Smooth muscle cell (in vitro differentiated cells): ENCODE data around the gene MEIOB. TPM values are rescaled to one million over a fixed set of nuclear protein-coding genes. Genes with fewer than 3 reads are reported as not detected.

Experiments
- DNase-seq: peaks from one replicate; lab custom pipeline; 2025; ENCODE audit not compliant: unreplicated experiment; lab: John Stamatoyannopoulos, UW
- H2AFZ ChIP-seq: fragments of 200-600 bp; sonication (generic); 2 replicates; pipeline ENCODE4 v1.6.0; 2016; ENCODE audit warnings: antibody characterized with exemption, low read depth, mild to moderate bottlenecking
- H3F3A ChIP-seq: fragments of 200-600 bp; sonication (generic); 2 replicates; pipeline ENCODE4 v1.6.0; 2017; ENCODE audit warnings: antibody characterized with exemption, low read depth
- H3K27ac ChIP-seq: fragments of 200-600 bp; sonication (generic); 2 replicates; pipeline ENCODE4 v1.5.1; 2016; ENCODE audit warnings: low read depth, mild to moderate bottlenecking
- H3K27me3 ChIP-seq: fragments of 200-600 bp; sonication (generic); 2 replicates; pipeline ENCODE4 v1.6.1; 2016; ENCODE audit warnings: low read depth, mild to moderate bottlenecking
- H3K36me3 ChIP-seq: fragments of 200-600 bp; sonication (generic); 2 replicates; pipeline ENCODE4 v1.5.1; 2016; ENCODE audit warnings: low read depth
- H3K4me1 ChIP-seq: fragments of 200-600 bp; sonication (generic); 2 replicates; pipeline ENCODE4 v1.5.1; 2016; ENCODE audit warnings: low read depth
- H3K4me2 ChIP-seq: fragments of 200-600 bp; sonication (generic); 2 replicates; pipeline ENCODE4 v1.6.0; 2016; ENCODE audit warnings: mild to moderate bottlenecking
- H3K4me3 ChIP-seq: fragments of 200-600 bp; sonication (generic); 2 replicates; pipeline ENCODE4 v1.5.1; 2016; ENCODE audit warnings: mild to moderate bottlenecking
- H3K79me2 ChIP-seq: fragments of 200-600 bp; sonication (generic); 2 replicates; pipeline ENCODE4 v1.6.0; 2016; ENCODE audit warnings: low read depth, mild to moderate bottlenecking
- H3K9ac ChIP-seq: fragments of 200-600 bp; sonication (generic); 2 replicates; pipeline ENCODE4 v1.6.0; 2016; ENCODE audit warnings: low read depth
- H3K9me3 ChIP-seq: fragments of 200-600 bp; sonication (generic); replicated peaks from 2 replicates; pipeline ENCODE4 v1.5.1; 2016; ENCODE audit warnings: low read depth
- H4K20me1 ChIP-seq: fragments of 200-600 bp; sonication (generic); 2 replicates; pipeline ENCODE4 v1.6.0; 2016; ENCODE audit warnings: low read depth
- WGBS: methylation state at CpG from one replicate; pipeline ENCODE4 v1.1.7; 2016; ENCODE audit warnings: low lambda C conversion rate; 5-methylcytosine and 5-hydroxymethylcytosine counted together
- polyA plus RNA-seq: library from polyadenylated mRNA; unstranded; fragments of >200 nt; fragmentation: Nextera tagmentation; extraction: Ambion mirVana; gene quantifications from 2 replicates; pipeline ENCODE4 v1.2.1, GENCODE V29; 2016
- total RNA-seq: library from RNA; depleted of rRNA; stranded (reverse); fragments of >200 nt; gene quantifications from 2 replicates; pipeline ENCODE4 v1.2.3, GENCODE V29; 2014
- TF ChIP-seq, protein P1 (sequence below): fragments of 200-600 bp; sonication (generic); IDR thresholded peaks from 2 replicates; pipeline ENCODE4 v1.5.1; 2017; ENCODE audit warnings: borderline replicate concordance, mild to moderate bottlenecking, antibody characterized with exemption; ENCODE audit not compliant: insufficient read depth, poor library complexity, severe bottlenecking

MEIOB gene
- total and polyA plus RNA-seq, 2 experiments from 2014 or later = 0.18 to 1.7 TPM

DNA sequence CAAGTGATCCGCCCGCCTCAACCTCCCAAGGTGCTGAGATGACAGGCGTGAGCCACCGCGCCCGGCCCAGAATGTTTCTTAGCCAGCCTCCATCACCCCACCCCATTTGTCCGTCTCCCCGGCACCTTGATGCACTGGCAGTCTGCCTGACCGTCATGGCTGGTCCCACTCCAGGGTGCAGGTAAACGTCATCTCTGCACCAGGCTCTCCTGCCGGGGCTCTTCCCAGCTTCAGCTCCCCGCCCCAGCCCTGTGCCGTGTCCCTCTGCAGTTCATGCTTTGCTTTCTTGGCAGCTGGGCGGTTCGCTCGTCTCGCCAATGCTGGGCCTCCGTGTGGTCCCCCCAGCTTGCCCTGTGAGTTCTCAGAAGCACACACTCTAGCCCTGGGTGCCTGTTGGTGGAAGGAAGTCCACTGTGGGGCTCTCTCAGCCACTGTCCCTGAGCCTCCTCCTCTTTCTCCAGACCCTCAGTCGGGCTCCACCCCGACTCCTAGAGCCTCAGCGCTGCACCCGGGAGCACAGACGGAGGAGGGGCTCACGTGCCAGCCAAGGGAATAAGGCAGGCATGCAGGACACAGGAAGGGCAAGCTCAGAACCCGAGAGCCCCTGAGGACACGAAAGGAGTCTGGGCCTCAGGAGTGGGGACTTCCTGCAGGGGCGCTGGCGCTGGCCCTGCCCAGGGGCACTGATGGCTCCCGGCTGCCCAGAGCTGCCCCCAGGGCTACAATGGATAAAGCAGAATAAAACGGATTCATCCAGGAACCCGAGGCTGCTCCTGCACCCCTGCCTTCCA lies 34.3 kb upstream of the MEIOB start:
- no peak overlapping the region for H3K4me2 ChIP-seq
- DNase-seq = no peak
- TF ChIP-seq, protein P1, sequence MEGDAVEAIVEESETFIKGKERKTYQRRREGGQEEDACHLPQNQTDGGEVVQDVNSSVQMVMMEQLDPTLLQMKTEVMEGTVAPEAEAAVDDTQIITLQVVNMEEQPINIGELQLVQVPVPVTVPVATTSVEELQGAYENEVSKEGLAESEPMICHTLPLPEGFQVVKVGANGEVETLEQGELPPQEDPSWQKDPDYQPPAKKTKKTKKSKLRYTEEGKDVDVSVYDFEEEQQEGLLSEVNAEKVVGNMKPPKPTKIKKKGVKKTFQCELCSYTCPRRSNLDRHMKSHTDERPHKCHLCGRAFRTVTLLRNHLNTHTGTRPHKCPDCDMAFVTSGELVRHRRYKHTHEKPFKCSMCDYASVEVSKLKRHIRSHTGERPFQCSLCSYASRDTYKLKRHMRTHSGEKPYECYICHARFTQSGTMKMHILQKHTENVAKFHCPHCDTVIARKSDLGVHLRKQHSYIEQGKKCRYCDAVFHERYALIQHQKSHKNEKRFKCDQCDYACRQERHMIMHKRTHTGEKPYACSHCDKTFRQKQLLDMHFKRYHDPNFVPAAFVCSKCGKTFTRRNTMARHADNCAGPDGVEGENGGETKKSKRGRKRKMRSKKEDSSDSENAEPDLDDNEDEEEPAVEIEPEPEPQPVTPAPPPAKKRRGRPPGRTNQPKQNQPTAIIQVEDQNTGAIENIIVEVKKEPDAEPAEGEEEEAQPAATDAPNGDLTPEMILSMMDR = no peak
- no peaks in the 10 kb centered on the region for H3K27me3 ChIP-seq
- no peaks in the 10 kb centered on the region for H4K20me1 ChIP-seq
- no peaks in the 10 kb centered on the region for H3K36me3 ChIP-seq
- H2AFZ ChIP-seq = no peak overlapping the region
- H3K9me3 ChIP-seq = no peaks in the 10 kb centered on the region
- H3K9ac ChIP-seq = no peak overlapping the region
- H3K4me1 ChIP-seq = peaks cover 4% of the 10 kb centered on the region
- H3F3A ChIP-seq = no peaks in the 10 kb centered on the region
- no peaks in the 10 kb centered on the region for H3K79me2 ChIP-seq
- H3K27ac ChIP-seq = no peak overlapping the region
- WGBS = 85% methylated on average over 30 of the region's 31 CpGs
- H3K4me3 ChIP-seq = no peak overlapping the region

DNA sequence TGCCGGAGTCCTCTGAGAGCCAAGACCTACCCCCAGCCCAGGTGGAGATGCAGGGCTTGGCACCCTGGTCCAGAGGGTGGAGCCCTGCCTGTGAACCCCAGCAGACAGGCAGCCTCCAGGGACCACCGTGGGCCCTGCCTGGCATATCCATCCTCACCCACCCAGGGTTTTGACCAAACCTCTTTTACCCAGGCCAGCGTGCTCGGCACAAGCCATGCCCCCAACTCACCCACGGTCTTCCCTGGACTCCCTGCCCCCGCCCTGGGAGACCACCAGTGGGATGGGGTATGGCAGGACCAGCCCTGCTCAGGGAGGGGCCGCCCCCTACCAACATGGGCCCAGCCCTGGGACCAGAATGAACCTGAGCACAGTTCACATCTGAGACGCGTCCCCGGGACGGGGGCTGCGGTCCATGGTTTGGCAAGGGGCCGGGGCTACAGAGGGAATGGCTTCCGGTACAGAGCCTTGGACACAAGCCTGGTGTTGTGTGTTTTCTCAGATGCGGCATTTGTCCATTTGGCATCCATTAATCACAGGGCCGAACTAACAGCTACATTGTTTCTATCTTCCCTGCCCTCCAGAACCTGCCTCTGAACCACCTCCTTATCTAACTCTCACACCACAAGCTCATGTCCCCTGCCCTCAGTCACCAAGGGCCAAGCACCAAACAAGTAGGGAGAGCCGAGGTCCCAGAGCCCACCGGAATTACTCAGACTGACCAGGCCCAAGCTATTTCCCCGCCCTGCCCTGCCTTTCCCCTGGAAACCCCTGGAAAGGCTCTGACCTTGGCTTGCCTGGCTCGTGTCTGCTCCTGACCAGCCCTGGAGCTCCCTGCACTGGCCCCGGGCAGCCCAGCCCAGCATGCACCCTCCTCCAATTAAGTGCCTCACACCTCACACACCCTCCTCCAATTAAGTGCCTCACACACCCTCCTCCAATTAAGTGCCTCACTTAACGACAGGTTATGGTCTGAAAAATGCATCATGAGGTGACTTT lies 32.2 kb upstream of the MEIOB start:
- H3K9me3 ChIP-seq = no peaks in the 10 kb centered on the region
- WGBS = 87% methylated on average over 22 of the region's 22 CpGs
- TF ChIP-seq, protein P1 = no peak

DNA sequence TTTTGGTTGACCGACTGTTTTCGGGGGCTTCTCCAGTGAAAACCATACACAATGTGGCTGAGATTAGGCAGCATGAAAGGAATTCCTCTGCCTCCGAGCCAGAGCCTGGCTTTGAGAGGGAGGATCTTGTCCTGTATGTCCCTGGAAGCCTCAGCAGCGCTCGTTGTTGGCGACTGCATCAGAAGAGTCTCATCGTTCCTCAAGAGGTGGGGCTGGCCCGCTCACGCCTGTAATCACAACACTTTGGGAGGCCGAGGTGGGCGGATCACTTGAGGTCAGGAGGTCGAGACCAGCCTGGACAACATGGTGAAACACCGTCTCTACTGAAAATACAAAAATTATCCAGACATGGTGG lies 31.2 kb upstream of the MEIOB start:
- no peak overlapping the region for H3K4me2 ChIP-seq
- H2AFZ ChIP-seq = no peak overlapping the region
- WGBS = 80% methylated on average over 13 of the region's 13 CpGs
- H3K9ac ChIP-seq = no peak overlapping the region
- TF ChIP-seq, protein P1 = no peak
- peaks cover 4% of the 10 kb centered on the region for H3K4me1 ChIP-seq
- no peaks in the 10 kb centered on the region for H3K36me3 ChIP-seq
- no peaks in the 10 kb centered on the region for H3K79me2 ChIP-seq
- no peak for DNase-seq
- H3K27ac ChIP-seq = no peak overlapping the region
- no peaks in the 10 kb centered on the region for H4K20me1 ChIP-seq
- H3F3A ChIP-seq = no peaks in the 10 kb centered on the region
- no peaks in the 10 kb centered on the region for H3K9me3 ChIP-seq
- no peaks in the 10 kb centered on the region for H3K27me3 ChIP-seq
- H3K4me3 ChIP-seq = no peak overlapping the region

More for the DNA sequence above, 32.2 kb upstream of the MEIOB start:
- Histone ChIP-seq H3K4me3 (no peak overlapping the region), H3K4me1 (peaks cover 4% of the 10 kb centered on the region), H3K36me3 (no peaks in the 10 kb centered on the region), H3K79me2 (no peaks in the 10 kb centered on the region), H3K9ac (no peak overlapping the region), H3K27ac (no peak overlapping the region), H3K4me2 (no peak overlapping the region), H3F3A (no peaks in the 10 kb centered on the region), H3K27me3 (no peaks in the 10 kb centered on the region), H2AFZ (no peak overlapping the region), H4K20me1 (no peaks in the 10 kb centered on the region)
- no peak for DNase-seq
